GM21723 (cell line): ENCODE measurements around the gene PEX12.
"Not testable (repeated sequence)": the region's sequence is repeated elsewhere in the genome, so short reads cannot be mapped to it uniquely, and the experiment has no call there.

Experiments
- ATAC-seq: cut with Tn5 transposase; IDR thresholded peaks from one replicate; pipeline ENCODE4 v1.9.1; 2021; ENCODE audit warnings: mild to moderate bottlenecking, moderate library complexity; ENCODE audit not compliant: unreplicated experiment

PEX12 gene

DNA sequence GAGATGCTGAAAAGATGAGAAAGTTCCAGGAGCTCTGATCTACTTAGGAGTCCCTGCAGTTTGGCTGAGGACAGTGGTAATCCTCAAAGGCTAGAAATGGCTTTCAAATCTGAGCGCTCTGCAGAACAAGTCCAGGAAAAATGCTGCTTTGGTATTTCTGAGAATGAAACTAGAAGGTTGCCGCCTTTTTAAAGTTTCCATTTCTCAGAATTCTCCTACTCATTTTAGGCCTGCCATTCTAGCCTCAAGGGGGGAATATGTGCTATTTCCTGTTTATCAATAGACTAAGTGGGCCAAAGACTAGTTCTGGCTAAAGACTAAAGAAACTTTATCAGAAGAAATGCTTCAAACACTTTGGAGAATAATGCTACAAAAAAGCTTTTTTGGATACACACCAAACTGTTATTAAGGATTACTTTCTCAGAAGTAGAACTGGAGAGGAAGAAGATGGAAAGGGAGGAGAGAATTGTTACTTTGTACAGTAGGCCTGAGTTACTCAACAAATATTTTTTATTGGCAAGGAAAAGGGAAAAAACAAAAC is 40.7 kb downstream of the PEX12 start, which contains the start of gene SLFN12L:
SLFN12L (minus strand) TSS at position 78 of the 541 bp plus-strand sequence. CDS start 15,314 bp downstream, outside the sequence.
- no peak for ATAC-seq

DNA sequence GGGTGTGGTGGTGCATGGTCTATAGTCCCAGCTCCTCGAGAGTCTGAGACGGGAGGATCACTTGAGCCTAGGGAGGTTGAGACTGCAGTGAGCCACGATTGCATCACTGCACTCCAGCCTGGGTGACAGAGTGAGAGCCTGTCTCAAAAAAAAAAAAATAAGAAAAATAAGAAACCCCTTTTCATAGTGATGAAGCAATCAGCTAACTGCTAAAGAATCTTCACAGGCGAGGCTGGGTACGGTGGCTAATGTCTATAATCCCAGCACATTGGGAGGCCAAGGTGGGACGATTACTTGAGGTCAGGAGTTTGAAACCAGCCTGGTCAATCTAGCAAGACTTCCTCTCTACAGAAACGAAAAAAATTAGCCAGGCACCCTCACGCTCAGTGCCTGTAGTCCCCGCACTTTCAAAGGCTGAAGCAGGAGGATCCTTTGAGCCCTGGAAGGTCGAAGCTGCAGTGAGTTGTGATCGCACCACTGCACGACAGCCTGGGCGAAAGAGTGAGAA is 41.7 kb downstream of the PEX12 start:
- no peak for ATAC-seq

DNA sequence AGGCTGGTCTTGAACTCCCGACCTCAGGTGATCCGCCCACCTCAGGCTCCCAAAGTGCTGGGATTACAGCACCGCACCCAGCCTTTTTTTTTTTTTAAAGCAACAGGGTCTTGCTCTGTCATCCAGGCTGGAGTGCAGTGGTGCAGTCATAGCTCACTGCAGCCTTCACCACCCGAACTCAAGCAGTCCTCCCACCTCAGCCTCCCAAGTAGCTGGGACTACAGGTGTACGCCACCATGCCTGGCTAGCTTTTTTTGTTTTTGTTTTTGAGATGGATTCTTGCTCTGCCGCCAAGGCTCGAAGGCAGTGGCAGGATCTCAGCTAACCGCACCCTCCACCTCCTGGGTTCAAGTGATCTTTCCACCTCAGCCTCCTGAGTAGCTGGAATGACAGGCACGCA is 43.0 kb downstream of the PEX12 start:
- ATAC-seq = not testable (repeated sequence)

GRCh38 chr17:35534576-35535093 is 43.7 kb downstream of the PEX12 start:
- ATAC-seq = no peak

DNA sequence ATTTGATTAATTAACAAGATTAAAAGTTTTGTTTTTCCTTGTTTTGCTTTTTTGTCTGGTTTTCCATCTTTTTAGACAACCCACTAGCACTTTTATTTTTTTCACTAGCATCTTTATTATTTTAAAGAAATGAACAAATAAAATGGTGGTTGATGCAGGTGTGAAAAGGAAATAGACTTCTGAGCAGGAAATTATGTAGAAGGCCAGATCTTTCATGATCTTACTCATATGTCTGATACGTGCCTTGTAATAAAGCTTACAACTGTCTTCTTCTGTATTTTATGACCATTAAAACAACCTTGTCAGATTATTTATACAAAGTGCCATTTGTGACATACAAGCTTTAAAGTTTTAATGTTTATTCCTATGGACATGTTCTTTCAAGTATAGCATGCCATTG is 47.2 kb downstream of the PEX12 start:
- ATAC-seq = no peak

GRCh38 chr17:35529866-35530265 is 48.5 kb downstream of the PEX12 start:
- no peak for ATAC-seq

DNA sequence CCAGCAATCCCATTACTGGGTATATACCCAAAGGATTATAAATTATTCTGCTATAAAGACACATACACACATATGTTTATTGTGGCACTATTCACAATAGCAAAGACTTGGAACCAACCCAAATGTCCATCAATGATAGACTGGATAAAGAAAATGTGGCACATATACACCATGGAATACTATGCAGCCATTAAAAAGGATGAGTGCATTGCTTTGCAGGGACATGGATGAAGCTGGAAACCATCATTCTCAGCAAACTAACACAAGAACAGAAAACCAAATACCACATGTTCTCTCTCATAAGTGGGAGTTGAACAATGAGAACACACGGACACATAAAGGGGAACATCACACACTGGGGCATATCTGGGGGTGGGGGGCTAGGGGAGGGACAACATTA is 49.0 kb downstream of the PEX12 start:
- ATAC-seq = not testable (repeated sequence)
